ENCODE measurements around the gene MYH13.
"Not testable (repeated sequence)": the region's sequence is repeated elsewhere in the genome, so short reads cannot be mapped to it uniquely, and the experiment has no call there.

MYH13 gene

GRCh38 chr17:10295728-10296343 lies 77.0 kb downstream of the MYH13 start:
- DNase-seq, result peak; percentile 71

- DNase-seq, result no peak
Measured at GRCh38 chr17:10294180-10294579, 78.6 kb downstream of the MYH13 start.

DNA sequence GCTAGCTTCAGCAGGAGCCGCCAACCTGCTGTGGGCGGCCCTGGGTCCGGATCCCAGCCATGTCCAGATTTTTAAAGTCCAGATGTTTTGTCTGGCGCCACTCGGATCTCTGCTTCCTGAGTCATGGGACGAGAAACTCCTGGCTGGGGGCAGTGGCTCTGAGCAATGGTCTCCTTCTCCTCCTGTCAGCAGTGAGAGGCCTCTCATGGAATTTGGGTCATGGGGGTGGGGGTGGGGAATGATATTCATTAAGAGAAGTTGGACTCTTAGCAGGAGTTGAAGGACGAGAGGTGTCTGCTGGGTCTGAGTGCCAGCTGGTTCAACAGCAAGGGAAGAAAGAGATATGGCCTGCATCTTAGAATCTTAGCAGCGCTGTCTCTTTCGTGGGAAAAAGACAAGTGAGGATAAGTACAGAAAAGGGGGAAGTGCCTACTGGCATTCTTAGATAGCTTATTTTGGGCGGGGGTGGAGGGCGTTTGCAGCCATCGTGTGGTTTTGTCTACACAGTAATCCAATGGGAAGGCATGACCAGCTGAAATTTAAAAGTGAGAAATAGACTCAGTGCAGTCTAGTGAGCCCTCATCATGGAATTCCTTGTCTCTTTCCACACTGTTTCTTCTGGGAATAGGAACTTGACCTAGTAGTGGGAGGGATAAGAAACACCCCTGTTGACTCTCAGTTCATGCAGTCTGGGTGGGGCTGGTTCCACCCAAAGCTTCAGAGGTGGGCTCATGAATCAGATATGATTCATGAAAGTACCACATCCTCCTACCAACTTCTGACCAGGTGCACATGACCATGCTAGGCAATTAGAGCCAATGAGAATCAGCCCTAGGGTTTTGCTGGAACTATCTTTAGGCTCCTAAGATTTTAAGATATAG lies 80.5 kb downstream of the MYH13 start:
- peak; percentile 80 for DNase-seq

DNA sequence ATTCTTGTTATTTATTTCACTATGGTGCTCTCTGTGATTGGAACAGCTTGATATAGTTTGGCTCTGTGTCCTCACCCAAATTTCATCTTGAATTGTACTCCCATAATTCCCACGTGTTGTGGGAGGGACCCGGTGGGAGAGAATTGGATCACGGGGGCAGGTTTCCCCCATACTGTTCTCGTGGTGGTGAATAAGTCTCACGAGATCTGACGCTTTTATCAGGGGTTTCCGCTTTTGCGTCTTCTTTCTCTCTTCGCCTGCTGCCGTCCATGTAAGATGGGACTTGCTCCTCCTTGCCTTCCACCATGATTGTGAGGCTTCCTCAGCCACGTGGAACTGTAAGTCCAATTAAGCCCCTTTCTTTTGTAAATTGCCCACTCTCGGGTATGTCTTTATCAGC lies 81.2 kb downstream of the MYH13 start:
- not testable (repeated sequence) for DNase-seq

GRCh38 chr17:10290041-10290440 lies 82.8 kb downstream of the MYH13 start:
- no peak for DNase-seq

DNA sequence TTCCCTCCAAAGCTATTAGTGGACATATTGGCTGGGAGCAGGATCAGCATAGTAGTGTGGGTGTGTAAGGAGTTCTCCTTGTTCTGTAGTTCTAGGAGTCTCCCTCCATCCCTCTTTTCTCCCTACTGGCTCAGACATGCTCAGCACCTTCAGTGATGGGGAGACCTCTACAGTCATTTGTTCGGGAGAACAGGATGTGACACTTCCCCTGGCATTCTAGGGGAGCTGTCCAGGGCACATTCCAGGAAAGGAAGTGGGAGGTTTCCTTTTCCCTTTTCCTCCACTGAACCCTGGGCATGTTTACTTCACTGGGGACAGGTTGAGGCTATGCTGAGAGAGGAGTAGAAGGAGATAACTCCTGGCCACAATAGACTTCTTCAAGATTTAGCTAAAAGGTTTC lies 86.5 kb downstream of the MYH13 start:
- DNase-seq, result peak; percentile 16

- no peak for DNase-seq
Measured at GRCh38 chr17:10285896-10286295, 86.9 kb downstream of the MYH13 start.

- DNase-seq, result no peak
Measured at GRCh38 chr17:10280068-10280467, 92.7 kb downstream of the MYH13 start.

DNA sequence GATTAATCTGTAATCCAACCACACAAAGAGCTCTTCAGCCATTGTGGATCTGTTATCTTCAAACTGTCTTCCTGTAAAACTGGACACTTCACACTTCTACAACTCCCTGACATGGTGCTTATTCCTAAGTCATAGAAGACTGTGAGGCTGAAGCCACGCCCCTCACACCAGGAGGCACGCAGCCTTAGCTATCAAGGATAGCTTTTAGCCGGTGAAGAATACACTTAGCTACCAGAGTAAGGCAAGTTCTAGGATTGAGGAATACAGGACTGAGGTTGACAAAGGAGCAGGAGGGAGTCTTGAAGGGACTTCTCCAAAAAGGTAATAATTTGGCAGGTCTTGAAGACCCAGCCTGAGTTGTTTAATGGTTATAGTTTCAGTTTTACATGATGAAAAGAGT lies 94.6 kb downstream of the MYH13 start:
- no peak for DNase-seq

- no peak for DNase-seq
Measured at GRCh38 chr17:10276436-10276835, 96.4 kb downstream of the MYH13 start.

DNA sequence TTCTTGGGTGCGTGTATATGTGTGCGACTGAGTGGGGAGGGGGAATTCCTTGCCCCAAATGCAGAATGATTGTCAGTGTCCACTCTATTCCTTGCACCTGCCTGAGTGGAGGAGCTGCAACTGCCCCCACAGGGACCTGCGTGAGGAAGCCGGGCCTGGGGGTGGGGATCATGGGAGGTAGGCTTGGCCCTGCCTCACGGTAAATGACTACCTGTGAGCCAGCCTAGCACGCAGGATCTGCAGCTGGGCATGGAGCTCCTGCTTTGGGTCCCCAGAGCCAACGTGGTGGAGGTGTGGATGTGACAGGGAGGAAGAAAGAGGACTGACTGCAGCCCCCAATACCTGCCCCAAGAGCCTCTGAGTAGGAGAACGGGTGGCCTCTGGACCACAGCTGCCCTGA lies 97.4 kb downstream of the MYH13 start:
- DNase-seq, result no peak

GRCh38 chr17:10271106-10271562 lies 101.7 kb downstream of the MYH13 start:
- peak; percentile 31 for DNase-seq

DNA sequence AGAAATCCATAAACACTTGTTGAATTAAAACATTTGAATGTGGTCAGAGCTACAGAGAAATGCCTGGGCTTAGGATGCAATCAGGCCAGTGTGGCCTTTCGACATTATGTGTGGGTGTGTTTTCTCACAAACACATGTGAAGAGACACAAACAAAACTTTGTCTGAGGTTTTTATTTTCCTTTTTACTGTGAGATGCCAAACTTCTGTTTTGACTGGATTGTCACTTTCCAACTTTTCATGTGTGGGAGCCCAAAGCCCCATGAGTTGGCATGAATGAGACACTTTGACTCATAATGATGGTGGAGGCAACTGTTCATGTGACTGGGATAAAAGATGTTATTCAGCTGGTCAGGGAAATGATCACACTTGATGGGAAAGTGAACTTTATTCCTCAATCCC lies 102.5 kb downstream of the MYH13 start:
- no peak for DNase-seq

DNA sequence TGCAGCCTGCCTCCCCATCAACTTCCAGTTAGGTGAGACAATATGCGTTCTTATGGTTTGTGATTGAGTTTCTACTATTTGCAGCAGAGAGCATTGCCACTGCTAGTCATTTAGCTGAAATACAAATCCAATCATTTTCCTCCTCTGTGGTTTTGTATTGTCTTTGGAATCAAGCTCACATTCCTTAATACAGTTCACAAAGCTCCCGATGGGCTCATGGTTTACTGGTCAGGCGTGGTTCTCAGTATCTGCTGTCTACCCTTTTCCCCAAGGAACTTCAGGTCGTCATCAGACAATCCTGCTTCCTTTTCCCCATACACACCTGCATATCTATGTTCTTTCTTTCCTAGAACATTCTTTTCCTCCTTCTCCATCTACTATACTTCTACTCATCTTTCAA lies 104.8 kb downstream of the MYH13 start:
- peak; percentile 31 for DNase-seq

- DNase-seq, result peak; percentile 43
Measured at GRCh38 chr17:10266296-10266876, 106.4 kb downstream of the MYH13 start.

DNA sequence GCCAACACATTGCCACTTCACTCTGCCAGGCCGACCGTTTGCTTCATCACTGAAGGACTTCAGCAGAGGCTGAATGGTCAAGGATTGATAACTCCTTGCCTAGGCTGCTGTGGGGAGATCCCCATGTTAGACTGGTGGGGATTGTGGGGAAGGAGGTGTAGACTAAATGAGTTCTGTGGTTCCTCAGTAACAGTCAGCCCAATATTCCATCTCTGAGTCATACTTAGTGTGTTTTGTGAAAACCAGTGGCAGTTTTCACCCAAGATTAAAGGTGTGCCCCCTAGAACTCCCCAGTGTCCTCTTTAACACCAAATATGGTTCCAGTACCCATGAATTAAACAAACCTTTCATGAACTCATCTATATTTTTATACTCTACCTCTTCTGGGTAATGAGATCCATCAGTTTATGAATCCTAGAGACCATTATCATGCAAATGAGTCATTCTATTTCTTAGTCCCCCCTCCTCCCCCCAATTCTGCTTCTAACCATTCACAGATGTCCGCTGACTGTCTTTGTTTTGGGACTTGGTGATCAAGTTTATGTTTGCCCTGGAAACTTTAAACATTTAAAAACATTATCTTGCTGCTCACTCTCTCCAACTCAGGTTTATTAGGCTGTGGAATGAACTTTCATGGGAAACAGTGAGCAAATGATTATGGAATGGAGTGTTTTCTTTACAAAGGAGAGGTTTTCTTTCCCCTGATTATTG lies 107.6 kb downstream of the MYH13 start:
- DNase-seq, result peak; percentile 96

DNA sequence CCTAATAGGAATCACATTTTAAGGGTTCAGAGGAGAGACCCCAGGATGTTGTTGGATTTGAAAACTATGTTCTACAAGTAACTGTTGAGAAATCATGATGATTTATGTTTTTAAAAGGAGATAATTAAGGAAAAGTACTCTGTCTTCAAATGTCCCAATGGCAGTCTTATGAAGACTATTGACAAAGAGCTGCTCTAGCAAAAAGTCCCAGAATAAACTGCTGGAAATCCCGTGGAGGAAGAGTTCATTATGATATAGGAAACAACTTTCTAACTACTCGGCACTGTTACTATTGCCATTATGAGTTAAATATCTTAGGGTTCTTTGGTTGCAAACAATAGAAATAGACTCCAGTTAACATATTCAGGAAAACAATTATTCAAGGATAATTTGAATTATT lies 108.8 kb downstream of the MYH13 start:
- no peak for DNase-seq

GRCh38 chr17:10262451-10262850 lies 110.4 kb downstream of the MYH13 start:
- peak; percentile 9 for DNase-seq

GRCh38 chr17:10261098-10261497 lies 111.7 kb downstream of the MYH13 start:
- no peak for DNase-seq

DNA sequence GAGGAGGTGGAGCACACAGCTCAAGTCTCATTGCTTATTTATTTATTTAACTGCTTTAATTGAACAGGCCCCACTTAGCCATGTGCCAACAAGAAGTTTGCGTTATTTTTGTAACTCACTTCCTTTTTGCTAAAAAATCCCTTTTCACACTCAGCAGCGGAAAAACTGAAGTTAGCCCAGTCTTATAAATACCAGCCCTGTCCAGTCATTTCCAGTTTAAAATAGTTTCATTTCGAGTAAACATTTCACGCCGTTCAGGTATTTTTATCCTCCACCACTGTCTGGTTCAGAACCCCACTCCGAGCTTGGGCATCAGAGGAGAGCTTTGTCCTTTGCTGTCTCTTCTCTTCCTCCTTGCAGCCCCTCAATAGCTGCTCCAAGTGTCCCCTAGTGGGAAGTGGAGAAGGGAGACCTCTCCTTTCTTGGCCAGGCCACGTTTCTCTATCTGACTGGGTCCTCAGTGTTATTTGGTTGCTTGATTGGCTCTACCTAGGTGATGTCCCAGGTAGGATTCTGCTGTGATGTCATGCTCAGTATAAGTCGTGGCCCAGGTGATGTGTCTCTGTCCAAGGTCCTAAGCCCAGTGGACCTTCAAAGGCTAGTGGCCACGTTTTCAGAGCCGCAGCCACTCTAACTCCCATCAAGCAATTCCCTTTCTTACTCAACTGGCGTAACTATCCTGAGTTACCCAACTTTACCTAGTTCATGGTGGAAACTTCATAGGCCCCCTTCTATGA lies 121.4 kb downstream of the MYH13 start:
- no peak for DNase-seq

All from fibroblast of skin of right quadriceps (primary cell).